ENCODE data around the gene DRAM1.

- no peak for TF ChIP-seq CTCF (IDR thresholded peaks at IDR 0.05)
- TF ChIP-seq ZFX (IDR thresholded peaks at IDR 0.05; ENCODE audit: borderline replicate concordance), result no peak
Measured at GRCh38 chr12:101832030-101832429, 45.4 kb upstream of the DRAM1 start.
